ENCODE measurements around the gene SOHLH1.

SOHLH1 gene

DNA sequence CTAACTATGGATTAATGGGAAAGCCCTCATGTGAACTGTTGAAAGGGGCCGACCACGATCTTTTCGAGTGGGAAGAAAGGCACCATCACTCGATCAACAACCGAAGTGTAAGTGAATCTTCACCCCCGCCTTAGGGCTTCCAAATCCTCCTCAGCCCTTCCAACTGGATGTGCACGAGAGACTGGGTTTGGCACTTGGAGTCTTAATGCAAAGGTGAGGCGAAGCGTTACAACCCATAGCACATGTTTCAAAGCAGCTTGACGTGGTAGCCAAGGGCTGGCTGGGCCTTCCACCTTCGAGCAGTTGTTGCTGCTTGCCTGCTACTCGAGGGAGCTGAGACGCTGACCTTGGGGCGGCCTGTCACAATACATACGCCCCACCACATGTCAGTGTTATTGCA, 41.9 kb downstream of the SOHLH1 start:
- no peak for DNase-seq

DNA sequence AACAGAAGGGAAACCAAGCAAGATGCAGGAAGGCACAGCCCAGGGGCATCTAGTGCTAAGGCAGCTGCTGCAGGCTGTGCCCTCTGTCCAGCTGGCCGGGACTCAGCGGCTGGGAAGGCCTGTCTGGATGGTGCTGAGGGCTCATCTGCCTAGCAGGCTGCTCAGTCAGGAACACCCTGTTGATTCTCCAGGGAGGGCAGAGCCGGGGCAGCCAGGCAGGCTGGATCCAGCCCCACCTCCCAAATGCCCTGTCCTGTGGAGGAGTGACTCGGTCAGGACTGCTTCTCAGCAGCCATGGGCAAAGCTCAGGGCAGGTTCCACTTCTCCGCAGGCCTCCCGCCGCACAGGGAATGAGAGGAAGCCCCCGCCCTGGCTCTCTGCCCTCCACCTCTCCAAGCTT, 44.0 kb downstream of the SOHLH1 start:
- no peak for DNase-seq

DNA sequence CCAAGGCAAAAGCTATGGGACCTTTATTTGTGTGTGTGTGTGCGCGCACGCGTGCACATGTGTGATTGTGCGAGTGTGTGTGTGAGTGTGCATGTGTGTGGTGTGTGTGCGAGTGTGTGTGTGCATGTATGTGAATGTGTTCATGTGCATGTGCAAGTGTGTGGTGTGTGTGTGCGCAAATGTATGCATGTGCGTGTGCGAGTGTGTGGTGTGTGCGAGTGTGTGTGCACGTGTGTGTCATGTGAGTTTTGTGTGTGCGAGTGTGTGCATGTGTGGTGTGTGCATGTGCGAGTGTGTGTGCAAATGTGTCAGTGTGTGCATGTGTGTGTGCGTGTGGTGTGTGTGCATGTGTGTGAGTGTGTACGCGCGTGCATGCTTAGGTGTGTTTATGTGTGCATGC, 48.9 kb downstream of the SOHLH1 start:
- no peak for DNase-seq

DNA sequence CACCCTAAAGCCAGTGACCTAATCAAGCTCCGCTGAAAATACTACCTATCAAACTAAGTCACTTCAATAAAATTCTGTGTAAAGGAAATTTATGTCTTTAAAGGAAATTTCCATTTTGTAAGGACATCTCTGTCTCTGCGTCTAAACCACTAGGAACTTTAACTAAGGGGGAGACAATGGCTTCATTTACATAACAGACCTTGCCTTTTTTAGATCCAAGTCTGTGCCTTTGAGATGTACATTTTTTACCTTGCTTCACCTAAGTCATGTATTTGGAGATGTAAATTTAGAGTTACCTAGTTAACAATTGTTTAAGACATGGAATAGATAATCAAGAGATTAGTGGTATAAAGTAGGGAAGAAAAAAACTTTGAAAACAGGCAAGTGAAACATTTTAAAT, 49.8 kb downstream of the SOHLH1 start:
- DNase-seq = no peak

DNA sequence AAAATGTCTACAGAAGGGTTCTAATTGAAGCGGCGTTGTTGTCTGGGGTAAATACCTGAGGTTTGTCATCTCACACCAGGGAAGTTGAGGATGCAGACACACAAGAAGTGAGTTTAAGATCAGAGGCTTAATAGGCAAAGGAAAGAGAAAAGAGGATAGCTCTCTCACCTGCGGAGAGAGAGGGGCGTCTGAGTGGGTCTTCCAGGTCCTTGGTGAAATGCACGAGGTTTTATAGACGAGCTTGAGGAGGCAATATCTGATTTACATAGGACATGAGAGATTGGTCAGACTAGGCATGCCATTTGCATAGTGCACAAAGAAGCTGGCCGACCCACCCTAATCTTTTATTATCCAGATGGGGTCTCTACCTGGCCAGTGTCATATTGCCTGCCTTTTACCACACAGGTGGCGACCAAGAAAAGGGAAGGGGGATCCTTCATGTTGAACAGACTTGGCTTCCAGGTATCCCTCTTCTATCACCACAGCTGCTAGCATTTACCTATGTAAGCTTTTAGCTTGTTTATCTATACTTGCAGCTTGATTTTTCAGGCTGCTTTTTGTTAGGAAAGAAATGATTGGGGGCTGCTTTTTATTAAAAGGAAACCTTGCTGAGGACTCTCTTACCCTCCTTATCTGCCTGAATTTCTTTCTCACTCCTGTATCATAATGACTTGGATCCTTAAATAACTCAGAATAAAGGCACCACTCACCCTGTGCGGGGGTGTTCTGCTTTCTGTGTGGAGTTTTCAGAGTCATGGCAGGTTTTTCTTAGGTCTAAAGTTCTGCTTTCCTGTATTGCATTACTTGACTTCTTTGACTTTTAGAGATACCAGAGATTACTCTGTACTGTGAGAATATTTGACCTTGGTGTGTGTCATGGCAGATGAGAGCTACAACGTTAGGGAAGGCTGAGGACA, 50.5 kb downstream of the SOHLH1 start:
- no peak for DNase-seq

DNA sequence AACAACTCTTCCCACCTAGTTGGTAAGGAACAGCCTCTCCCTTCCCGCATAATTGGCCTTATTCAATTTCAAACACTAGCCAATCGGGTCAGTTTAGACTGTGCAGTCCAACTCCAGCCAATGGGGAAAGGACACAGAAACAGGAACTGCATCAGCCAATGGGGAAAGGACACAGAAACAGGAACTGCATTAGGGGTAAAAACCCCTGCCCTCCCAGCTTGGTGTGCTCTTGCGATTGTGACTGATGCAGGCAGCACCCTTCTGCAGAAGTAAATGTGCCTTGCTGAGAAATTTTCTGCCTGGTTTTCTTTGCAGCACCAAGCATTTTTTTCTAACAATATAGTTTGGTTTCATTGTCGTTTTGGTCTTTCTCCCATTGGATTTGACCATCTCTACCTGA, 51.4 kb downstream of the SOHLH1 start:
- DNase-seq = no peak

DNA sequence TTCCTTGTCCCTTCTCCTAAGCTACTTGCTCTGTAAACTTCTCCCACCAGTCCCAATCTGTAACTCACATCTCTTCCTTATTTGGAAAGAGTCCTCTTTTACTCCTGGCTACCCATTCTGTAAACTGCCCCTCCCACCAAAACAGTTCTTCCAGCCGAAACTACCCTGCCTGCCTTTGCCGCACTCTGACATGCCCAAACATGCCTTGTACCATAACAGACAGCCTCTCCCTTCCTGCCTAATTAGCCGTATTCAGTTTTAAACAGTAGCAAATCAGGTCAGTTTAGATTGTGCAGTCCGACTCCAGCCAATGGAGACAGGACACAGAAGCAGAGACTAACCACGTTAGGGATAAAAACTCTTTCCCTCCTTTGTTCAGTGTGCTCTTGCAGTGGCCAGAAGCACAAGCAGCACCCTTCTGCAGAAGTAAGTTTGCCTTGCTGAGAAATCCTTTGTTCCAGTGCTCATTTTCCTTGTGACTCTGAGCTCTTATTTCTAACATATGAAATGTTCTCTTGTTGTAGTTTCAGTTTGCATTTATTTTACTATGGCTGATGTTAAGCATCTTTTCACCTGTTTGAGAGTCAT, 54.6 kb downstream of the SOHLH1 start:
- no peak for DNase-seq
